Umbilical cord (tissue), 2 donors: ENCODE data around the gene ATP13A2. TPM values are rescaled to one million over a fixed set of nuclear protein-coding genes. Genes with fewer than 3 reads are reported as not detected.

ENCODE experiments used
- DNase-seq: peaks from one replicate; pipeline ENCODE4 v3.0.0-alpha.2; 2015; ENCODE audit warnings: low spot score
- total RNA-seq: library from RNA; depleted of rRNA; stranded (reverse); fragments of >200 nt; gene quantifications from one replicate; pipeline ENCODE4 v1.2.3, GENCODE V29; 2014; ENCODE audit warnings: low replicate concordance; ENCODE audit not compliant: insufficient read depth

Gene ATP13A2
- total RNA-seq, 1 donor from 2014 or later: 33.9 TPM

GRCh38 chr1:17001760-17002523 lies 9.8 kb downstream of the ATP13A2 start:
- no peak for DNase-seq

- DNase-seq: no peak
Observed at GRCh38 chr1:16999863-17000262, 11.9 kb downstream of the ATP13A2 start.

- no peak for DNase-seq
Observed at GRCh38 chr1:16998589-16998988, 13.1 kb downstream of the ATP13A2 start.

- DNase-seq: no peak
Observed at GRCh38 chr1:16996845-16997244, 14.9 kb downstream of the ATP13A2 start.

DNA sequence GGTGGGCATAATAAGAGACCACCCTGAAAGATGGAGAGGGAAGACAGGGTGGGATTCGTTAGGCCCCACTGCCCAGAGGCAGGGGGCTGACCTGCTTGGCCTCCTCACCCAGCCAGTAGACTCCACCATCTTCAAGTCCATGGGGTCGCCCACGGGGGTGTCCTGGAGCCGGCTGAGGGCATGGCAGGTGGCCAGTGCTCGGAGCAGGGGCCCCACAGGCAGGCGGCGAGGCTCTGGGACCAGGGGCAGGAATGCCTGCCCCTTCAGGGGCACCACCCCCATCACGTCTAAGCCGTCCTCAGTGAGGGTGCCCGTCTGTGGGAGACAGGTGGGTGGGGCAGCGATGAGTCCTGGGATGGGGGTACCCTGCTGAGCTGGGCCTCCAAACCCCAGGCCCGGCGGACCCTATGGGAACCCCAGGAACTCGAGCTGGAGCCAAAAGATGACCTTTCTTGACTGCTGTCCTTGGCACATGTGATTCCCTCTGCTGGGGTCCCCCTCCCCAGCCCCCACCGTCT lies 18.1 kb downstream of the ATP13A2 start:
- DNase-seq: no peak

DNA sequence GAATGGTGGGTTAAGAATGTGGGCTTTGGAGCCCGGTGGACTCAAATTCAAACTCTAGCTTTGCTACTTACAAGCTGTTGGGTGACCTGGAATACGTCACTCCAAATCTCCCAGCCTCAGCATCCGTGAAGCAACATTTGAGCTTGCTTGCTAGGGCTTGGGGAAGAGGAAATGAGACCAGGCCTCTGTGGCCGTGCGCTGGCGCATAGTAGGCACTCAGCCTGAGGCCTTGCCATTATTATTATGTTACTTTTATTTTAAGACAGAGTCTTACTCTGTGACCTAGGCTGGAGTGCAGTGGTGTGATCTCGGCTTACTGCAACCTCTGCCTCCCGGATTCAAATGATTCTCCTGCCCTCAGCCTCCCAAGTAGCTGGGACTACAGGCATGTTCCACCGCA lies 19.1 kb downstream of the ATP13A2 start:
- DNase-seq: no peak

DNA sequence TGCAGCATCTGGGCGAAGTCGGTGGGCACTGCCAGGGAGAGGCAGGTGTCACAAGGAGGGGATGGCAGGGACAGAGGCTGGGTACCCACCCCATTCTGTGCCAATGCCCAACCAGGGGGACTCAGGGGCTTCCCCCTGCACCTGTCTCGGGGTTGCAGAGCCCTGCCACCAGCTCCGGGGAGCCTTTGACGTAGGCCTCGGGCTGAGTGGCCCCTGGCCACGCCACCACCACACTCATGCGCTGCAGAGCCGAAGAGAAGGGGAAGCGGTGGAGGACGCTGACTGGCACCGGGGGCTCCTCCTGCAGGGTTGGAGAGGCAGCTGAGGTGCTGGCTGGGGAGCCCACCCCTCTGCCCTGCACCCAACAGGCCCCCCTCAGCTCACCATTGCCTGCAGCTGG lies 19.6 kb downstream of the ATP13A2 start:
- DNase-seq: no peak

GRCh38 chr1:16991571-16991970 lies 20.2 kb downstream of the ATP13A2 start:
- no peak for DNase-seq

DNA sequence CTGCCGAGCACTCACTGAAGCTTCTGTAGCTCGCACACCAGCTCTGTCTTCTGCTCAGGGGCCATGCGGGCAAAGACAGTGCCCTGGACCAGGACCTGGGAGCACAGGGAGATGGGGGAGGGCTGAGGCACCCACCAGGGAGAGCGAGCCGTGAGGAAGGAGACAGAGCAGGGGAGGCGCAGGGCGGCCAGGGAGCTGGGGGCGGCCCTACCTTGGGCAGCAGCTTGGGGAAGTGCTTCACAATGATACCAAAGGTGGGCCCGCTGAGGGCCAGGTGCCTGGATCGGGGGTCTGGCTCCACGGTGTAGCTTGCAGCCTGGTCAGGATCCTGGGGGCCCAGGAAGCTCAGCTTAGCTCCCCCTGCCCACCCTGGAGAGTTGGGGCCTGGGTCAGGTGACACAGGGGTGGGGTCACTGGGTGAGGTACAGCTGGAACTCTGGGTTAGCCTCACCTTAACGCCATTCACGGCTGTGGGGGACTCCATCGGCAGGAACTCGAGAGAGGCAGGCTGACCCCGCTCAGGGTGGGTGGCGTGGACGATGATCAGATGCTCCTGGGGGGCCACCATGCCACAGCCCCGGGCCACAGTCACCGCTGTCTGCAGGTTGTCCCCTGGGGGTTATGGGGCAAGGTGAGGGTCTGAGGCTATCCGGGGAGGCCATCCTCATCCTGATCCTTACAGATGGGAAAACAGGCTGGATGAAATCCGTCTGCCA lies 21.9 kb downstream of the ATP13A2 start:
- no peak for DNase-seq

- DNase-seq: no peak
Observed at GRCh38 chr1:16988210-16988609, 23.5 kb downstream of the ATP13A2 start.

DNA sequence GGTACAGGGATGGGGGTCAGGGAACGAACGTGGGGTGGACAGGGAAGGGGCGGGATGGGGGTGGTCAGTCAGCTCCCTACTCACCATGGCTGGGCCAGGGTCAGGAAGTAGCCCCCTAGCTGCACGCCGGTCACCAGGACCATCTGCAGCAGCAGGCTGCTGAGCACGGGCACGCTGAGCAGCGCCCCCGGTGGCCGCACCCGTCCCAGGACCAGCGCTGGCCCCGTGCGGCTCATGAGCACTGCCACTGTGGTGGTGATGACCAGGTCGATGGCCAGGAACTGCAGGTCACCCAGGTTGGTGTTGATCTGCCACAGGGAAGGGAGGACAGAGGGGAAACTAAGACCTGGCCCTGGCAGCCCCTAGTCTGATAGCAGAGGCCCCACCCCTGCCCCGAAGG lies 24.8 kb downstream of the ATP13A2 start:
- no peak for DNase-seq

GRCh38 chr1:16986560-16986959 lies 25.2 kb downstream of the ATP13A2 start:
- no peak for DNase-seq

DNA sequence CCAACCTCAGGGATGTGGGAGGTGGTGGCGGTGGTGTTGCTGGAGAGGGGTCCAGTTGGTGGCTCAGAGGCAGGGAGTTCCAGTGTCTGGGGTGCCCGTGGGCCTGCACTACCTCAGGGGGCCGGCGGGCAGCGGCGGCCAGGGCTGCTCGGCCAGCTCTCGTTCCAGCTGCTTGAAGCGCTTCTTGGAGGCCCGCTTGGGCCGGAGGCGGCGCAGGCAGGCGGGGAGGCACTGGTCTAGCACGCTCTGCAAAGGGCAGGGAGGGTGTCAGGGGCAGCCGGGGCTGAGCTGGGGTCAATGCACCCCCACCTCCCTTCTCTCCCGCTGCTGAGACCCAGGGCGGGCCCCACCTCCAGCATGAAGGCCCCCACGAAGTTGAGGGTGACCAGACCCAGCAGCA lies 25.6 kb downstream of the ATP13A2 start:
- DNase-seq: no peak

- peak; percentile 94 for DNase-seq
Observed at GRCh38 chr1:16984717-16985116, 27.0 kb downstream of the ATP13A2 start.

- no peak for DNase-seq
Observed at GRCh38 chr1:16983649-16984048, 28.1 kb downstream of the ATP13A2 start.

DNA sequence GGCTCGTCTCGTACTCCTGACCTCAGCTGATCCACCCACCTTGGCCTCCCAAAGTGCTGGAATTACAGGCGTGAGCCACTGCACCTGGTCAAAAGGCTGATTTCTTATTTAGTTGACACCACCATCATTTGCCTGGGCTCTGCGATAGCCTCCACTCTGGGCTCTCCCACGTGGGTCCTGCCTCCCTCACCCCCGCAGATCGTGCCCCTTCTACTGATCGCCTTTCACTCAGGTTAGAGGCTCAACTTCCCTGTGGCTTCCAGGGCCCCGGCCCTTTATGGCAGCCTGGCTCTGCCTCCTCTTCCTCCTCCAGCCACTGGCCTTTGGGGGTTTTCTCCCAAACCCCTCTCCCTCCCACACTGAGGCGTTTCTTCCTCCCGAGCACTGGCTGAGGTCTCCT lies 28.8 kb downstream of the ATP13A2 start:
- no peak for DNase-seq

DNA sequence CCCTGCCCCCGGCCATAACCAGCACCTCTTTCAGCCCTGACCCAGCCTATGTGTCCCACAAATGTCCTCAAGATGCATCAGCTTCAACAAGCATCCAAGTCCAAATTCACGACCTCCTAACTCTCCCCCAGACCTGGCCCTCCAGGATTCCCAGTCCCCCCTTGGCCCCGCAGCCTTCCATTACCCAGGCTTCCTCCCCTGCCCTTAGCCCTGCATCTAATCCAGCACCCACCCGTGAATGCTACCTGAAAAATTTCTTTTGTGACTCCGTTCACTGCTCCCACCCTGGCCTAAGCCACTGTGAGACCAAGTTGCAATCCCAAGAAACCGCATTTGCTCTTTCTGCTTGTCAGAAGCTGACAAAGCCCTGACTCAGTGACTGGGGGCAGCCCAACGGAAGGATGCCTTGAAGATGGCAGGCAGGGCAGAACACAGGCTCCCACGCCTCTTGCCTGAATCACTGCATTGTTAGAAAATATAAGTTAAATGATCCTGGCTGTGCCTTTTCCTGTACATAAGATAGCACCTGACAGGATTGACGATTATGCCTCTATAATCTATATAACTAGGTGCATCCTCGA lies 30.4 kb downstream of the ATP13A2 start:
- DNase-seq: no peak

- DNase-seq: peak; percentile 70
Observed at GRCh38 chr1:16980473-16981268, 31.1 kb downstream of the ATP13A2 start, which contains the start of gene MFAP2. MFAP2 (minus strand) TSS chr1:16980620; CDS start chr1:16978273, 2,347 bp downstream.

DNA sequence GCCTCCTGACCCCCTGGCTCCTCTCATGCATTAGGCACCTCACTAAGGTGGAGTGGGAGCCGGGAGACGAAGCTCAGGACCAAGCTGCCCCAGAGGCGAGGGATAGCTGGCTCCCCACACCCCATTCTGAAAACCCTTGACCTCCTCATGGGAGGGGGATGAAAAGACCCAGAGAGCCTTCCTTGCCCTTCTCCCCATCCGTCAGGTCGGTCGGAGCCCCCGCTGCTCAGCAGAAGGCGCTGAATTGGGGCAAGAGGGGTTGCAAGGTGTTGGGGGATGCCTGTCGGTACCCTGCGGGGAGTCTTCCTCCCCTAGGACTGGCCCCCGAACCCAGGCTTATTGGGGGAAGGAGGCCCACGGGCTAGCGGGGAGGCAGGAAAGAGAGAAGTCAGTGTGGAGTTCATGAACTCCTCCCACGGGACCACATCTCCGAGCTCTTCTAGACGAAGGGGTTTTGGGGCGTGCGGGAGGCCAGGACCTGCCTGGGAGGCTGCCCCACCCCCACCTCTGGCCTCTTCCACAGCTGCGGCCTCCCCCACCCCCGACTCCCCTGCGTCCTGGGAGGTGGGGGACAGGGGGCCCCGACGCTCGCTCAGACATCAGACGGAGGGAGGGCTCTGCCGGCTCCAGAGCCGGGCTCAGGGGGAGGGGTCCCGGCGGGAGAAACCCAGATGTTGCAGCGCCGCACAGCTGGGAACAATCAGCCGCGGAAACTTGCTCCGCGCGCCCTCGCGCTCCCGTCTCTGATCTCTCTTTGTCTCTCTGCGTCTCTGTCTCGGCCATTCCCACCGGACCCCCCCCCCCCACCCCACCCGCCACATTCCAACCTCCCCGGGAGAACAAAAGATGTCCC lies 32.0 kb downstream of the ATP13A2 start:
- DNase-seq: peak; percentile 68

DNA sequence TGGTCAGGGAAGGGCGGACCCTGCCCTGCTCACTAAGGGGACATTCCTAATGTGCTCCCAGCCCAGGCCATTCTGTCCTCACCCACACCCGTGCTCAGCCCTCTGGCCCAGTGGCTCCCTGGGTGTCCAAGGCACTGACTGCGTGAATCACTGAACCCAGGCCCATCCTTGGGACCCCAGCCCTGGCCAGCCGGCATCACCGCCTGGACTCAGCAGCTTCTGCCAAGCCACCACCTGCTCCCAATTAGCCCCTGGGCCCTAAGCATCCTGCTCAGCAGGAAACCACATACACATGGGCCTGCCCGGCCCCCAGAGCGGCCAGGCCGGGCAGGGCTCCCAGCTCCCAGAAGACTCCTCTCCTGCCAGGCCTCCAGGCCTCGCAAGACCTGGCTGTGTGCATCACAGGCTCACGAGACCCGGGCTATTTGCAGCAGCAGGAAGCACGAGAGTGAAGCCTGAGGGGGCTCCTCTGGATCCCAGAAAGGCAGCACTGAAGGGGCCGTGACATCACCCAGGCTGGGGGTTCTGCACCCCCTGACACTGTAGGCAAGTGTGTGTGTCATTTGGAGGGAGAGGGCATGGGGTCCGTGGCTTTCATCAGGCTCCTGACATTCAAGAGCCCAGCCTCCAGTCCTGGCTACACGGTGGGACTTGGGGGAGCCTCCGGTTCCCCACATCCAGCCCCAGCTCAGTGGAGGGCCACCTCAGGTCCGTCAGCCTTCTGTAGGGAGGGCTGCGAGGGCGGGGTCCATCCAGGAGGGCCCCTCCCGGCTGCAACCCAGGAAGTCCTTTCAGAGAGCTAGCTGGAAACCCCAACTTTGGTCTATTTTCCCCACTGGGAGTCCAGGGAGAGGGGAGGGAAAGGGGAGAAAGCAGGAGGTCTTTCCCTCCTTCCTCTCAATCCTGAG lies 32.9 kb downstream of the ATP13A2 start:
- peak; percentile 74 for DNase-seq
